Testis (tissue), 2 donors: ENCODE results near the gene GREB1L.

Experiments
- POLR2A ChIP-seq: fragments of 450-650 bp; IDR thresholded peaks from one replicate; pipeline ENCODE4 v1.6.1; 2017; ENCODE audit warnings: antibody characterized with exemption, mild to moderate bottlenecking, moderate library complexity
- TF ChIP-seq, protein P1 (sequence below), 3 experiments: fragments of 450-650 bp in 2 of 3; fragments of 200-600 bp in 1 of 3; sonication (generic) in 1 of 3; IDR thresholded peaks; one replicate each; pipeline ENCODE4 v1.5.1; 2016 to 2019; ENCODE audit warnings: antibody characterized with exemption in 3 of 3, mild to moderate bottlenecking in 2 of 3, moderate library complexity in 1 of 3

DNA sequence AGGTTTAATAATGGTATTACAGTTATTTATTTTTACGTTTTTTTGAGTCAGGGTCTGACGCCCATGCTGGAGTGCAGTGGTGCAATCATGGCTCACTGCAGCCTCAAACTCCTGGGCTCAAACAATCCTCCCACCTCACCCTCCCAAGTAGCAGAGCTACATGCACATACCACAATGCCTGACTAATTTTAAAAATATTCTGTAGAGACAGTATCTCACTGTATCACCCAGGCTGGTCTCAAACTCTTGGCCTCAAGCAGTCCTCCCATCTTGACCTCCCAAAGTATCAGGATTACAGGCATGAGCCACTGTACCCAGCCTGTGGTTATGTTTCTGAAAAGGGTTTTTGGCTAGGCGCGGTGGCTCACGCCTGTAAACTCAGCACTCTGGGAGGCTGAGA is 237.7 kb downstream of the GREB1L start:
- TF ChIP-seq, protein P1, sequence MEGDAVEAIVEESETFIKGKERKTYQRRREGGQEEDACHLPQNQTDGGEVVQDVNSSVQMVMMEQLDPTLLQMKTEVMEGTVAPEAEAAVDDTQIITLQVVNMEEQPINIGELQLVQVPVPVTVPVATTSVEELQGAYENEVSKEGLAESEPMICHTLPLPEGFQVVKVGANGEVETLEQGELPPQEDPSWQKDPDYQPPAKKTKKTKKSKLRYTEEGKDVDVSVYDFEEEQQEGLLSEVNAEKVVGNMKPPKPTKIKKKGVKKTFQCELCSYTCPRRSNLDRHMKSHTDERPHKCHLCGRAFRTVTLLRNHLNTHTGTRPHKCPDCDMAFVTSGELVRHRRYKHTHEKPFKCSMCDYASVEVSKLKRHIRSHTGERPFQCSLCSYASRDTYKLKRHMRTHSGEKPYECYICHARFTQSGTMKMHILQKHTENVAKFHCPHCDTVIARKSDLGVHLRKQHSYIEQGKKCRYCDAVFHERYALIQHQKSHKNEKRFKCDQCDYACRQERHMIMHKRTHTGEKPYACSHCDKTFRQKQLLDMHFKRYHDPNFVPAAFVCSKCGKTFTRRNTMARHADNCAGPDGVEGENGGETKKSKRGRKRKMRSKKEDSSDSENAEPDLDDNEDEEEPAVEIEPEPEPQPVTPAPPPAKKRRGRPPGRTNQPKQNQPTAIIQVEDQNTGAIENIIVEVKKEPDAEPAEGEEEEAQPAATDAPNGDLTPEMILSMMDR (IDR thresholded peaks at IDR 0.05), result no peak
- TF ChIP-seq POLR2A, result no peak
